GM10248 (cell line): Measurements from ENCODE around the gene CSMD2.

Experiments used
- CTCF ChIA-PET: fragments of 300-600 bp; sonication (Branson Sonifier 250); formaldehyde crosslinking; extraction: SDS; loops from one replicate; lab custom pipeline; 2021; ENCODE audit warnings: antibody characterized with exemption; lab: Yijun Ruan, JAX
- POLR2A ChIA-PET: fragments of 350-650 bp; sonication (Branson Sonifier 250); formaldehyde crosslinking; extraction: SDS; loops from one replicate; lab custom pipeline; 2020; ENCODE audit warnings: antibody characterized with exemption; lab: Yijun Ruan, JAX
- DNase-seq: peaks from one replicate; pipeline ENCODE4 v3.0.0; 2012; ENCODE audit errors: extremely low spot score
- CTCF ChIP-seq: IDR thresholded peaks from 2 replicates; pipeline ENCODE4 v1.5.1; 2012; ENCODE audit warnings: mild to moderate bottlenecking, low read depth; ENCODE audit errors: extremely low read depth, missing control alignments, control extremely low read depth

Gene CSMD2

GRCh38 chr1:33821291-33821690 is 343.7 kb downstream of the CSMD2 start:
- ChIA-PET POLR2A (no interaction called here), CTCF (no interaction called here)
- TF ChIP-seq CTCF, result no peak
- DNase-seq, result no peak

GRCh38 chr1:33820804-33821203 is 344.2 kb downstream of the CSMD2 start:
- POLR2A ChIA-PET, result no interaction called here
- CTCF ChIA-PET, result no interaction called here
- DNase-seq, result no peak
- TF ChIP-seq CTCF, result no peak

GRCh38 chr1:33819913-33820311 is 345.1 kb downstream of the CSMD2 start:
- ChIA-PET CTCF (no interaction called here), POLR2A (no interaction called here)
- DNase-seq, result no peak
- TF ChIP-seq CTCF, result no peak

- no peak for DNase-seq
- TF ChIP-seq CTCF, result no peak
- POLR2A ChIA-PET, result no interaction called here
- CTCF ChIA-PET, result no interaction called here
These were observed 345.6 kb downstream of the CSMD2 start for GRCh38 chr1:33819290-33819912.

- ChIA-PET POLR2A (no interaction called here), CTCF (no interaction called here)
- TF ChIP-seq CTCF, result no peak
- no peak for DNase-seq
These were observed 347.0 kb downstream of the CSMD2 start for GRCh38 chr1:33818071-33818470.

GRCh38 chr1:33815061-33815460 is 350.0 kb downstream of the CSMD2 start:
- DNase-seq, result no peak
- ChIA-PET POLR2A (no interaction called here), CTCF (no interaction called here)
- TF ChIP-seq CTCF, result no peak
